Hepatocyte (in vitro differentiated cells): Measurements from ENCODE around the gene WNT6.

ENCODE experiments used
- CTCF ChIP-seq: fragments of 200-600 bp; sonication (generic); IDR thresholded peaks from 2 replicates; pipeline ENCODE4 v1.5.1; 2016; ENCODE audit warnings: antibody characterized with exemption, mild to moderate bottlenecking; ENCODE audit not compliant: poor library complexity
- EZH2 ChIP-seq: fragments of 200-600 bp; sonication (generic); IDR thresholded peaks from 2 replicates; pipeline ENCODE4 v1.6.1; 2016; ENCODE audit warnings: antibody characterized with exemption, mild to moderate bottlenecking, borderline replicate concordance

- TF ChIP-seq EZH2 (no peak), CTCF (no peak)
These were observed 39.5 kb downstream of the WNT6 start for GRCh38 chr2:218899147-218899546.
